SKM-1 (cell line): ENCODE measurements around the gene NINL.

ENCODE experiments used
- DNase-seq: peaks from one replicate; lab custom pipeline; 2025; ENCODE audit not compliant: unreplicated experiment; lab: John Stamatoyannopoulos, UW

The NINL gene

DNA sequence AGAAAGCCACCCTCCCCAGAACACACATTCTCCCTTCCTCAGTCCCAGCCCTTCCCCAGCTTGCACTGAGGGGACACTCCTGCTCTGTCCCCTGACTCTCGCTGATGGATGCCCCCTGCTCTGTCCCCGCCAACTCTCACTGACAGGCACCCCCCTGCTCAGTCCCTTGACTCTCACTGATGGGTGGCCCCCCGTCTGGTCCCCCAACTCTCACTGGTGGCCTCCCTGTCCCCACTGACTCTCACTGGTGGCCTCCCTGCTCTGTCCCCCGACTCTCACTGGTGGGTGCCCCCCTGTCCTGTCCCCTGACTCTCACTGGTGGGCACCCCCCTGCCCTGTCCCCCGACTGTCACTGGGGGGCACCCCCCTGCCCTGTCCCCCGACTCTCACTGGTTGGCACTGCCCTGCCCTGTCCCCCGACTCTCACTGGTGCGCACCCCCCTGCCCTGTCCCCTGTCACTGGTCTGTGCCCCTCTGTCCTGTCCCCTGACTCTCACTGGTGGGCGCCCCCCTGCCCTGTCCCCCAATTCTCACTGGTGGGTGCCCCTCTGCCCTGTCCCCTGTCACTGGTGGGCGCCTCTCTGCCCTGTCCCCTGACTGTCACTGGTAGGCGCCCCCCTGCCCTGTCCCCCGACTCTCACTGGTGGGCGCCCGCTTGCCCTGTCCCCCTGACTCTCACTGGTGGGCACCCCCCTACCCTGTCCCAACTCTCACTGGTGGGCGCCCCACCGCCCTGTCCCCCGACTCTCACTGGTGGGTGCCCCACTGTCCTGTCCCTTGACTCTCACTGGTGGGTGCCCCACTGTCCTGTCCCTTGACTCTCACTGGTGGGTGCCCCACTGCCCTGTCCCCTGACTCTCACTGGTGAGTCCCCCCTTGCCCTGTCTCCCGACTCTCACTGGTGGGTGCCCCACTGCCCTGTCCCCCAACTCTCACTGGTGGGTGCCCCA is 116.9 kb downstream of the NINL start:
- no peak for DNase-seq

DNA sequence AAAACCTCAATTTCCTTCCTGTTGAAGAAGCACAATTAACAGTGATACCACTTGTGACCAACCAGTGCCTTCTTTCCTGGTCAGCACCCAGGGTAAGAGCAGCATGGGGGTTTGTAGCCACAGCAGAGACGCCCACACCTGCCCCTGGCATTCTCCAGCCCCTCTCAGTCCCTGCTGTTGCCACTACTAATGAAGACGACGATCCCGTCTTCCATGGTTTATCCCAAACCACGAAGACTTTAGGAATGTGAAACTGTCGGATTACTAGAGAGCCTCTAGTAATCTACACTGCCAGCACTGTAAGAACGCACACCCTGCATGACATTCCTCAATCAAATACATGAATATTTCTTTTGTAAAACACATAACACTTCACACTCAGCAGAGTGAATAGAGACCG is 117.9 kb downstream of the NINL start:
- DNase-seq = no peak

DNA sequence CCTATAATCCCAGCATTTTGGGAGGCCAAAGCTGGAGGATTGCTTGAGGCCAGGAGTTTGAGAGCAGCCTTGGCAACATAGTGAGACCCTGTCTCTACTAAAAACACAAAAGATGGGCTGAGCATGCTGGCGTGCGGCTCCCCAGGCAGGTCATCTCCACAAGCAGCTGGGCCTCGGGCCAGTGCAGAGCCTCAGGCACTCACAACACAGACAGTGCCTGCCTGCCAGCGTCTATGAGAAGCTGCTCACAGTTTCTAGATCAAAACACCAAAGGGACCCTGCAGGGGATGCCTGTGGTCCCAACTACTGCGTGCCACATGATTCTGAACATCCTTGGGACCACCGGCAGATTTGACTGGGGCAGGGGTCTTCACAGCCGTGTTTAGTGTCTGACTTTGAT is 118.5 kb downstream of the NINL start:
- no peak for DNase-seq

DNA sequence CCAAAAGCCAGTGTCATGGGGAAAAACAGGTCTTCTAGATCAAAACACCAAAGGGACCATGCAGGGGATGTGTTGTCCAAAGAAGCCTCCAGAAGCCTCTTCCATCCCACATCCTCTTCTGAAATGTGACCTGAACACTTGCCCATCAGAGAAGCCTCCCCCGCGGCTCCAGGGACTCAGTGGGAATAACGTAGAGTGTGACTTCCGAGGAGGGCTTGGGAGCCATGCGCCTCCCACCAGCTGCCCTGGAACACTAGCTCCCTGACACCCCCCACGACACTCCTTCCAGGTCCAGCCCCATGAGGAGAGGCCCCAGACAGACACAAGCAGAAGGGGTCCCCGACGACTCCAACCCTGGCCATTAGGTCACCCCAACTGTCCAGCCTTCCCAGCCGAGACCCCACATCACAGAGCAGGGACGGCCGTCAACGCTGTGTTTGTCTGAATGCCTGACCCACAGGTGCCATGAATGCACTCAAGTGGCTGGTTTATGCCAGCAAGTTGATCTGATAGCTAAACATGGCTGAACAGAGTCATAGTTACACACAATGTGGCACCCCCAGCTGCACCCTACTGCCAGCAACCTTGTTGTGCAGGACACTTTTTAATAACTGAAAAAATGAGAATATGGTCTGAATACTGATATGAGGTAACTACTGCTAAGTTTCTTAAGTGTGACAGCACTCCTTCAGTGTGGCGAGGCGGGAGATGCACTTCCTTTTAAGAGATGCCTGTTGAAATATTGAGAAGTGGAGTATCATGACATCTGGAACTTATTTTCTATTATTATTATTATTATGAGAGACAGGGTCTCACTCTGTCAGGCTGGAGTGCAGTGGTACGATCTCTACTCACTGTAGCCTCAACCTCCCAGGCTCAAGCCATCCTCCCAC is 119.8 kb downstream of the NINL start:
- DNase-seq = no peak

DNA sequence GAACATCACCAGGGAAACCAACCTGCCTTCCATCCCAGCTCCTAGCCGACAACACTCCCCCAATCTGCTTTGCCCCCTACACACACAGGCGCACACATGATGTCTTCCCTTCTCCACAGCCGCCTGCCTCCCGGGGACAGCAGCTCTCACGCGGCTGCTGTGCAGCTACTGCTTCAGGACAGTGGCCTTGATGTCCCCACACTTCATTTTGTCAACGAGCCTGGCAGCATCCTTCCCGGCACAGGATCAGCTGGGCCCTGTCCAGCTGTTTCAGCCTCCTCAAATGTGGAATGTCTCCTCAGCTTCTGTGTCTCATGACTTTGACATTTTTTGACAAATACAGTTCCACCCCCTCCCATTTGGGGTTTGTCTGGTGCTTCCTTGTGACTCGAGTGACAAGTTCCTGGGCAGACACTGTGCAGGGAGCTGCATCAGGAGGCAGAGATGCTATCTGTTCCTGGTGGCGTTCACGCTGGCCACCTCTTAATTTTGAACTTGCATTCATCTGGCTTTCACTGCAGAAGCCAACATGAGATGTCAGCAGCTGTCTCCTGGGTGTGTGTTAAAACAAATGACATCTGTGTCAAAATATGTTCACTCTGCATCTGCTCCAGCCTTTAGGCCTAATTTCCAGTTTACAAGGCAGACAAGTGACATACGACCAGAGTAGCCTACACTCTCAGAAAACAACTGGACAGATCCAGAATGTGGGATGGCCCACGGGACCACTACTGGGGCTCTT is 120.7 kb downstream of the NINL start:
- DNase-seq = no peak

DNA sequence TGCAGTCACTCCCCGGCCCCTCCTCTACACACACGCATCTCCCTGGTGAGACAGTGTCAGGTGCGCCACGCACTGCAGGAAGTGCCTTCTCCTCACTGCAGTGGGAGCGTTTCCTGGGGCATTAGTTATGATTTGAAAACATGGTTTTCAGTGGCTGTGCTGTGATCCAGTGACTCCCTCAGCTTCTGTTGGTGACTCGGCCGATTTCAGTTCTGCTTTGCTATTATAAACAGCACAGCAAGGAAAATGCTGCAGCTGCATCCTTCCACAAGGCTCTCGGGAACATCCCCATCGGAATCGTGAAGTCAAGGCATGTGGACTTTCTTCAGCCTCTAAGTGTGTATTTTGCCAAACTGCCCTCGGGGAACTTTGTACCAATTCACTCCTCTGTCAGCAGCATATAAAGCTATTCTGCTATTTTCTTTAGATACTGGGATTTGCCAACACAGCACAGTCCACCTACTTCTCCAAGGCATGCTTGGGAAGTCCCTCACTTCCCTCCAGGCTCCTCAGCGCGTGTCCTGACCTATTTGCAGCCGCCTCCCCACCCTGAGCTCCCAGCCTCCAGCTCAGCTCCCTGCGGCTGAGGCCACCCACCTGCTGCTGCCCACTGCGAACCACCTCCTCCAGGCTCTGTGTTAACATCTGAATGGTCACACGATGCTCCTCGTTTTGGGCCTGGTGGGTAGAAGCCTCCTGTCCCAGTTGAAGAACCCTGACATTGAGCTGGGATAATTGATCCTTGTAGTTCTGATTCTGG is 123.4 kb downstream of the NINL start:
- DNase-seq = no peak

DNA sequence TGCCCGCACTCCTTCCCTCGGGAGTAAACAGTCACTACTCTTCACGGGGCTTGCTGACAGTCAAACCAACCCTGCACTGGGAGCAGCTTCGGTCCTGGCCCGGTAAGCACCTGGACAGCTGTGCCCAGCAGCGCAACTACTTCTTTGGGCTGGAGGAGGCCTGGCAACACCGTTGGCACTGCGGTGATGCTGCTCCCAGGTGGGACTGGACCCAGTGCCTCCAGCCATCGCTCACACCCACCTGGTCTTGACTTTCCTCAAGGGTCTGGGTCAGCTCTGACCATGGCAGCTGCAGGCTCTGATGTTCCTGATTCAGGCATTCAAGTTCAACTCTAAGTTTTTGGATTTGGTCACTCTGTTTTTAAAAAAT is 124.1 kb downstream of the NINL start:
- no peak for DNase-seq

DNA sequence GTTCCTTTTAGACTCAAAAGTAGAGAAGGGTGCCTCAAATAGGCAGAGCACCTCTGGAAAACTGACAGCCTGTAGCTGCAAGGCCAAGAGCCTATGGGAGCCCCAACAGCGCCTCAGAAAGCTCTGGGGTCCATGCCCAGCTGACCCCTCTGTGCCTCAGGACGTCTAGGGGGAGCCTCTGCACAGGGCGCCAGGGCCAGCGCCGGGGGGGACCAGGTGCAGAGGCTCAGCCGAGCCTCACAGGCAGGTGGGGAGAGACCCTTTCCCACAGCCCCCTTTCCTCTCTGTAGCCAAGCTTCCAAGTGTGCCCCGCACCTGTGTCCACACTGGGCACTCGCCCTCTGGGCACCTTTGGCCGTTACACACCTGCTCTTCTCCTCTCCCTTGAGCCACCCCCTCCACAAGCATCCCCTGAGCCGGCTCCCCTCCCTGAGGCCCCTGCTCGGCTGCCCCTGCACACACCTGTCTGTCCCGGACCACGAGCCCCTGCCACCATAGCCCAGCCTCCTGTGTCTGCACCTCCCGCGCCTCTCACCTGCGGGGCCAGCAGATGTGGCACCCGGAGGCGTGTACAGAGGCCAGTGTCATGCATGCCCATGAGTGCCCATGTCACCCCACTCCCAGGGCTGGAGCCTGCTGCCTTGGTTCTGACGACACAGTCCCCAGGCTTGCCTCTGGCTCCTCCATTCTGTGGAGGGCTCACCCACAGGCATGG is 124.6 kb downstream of the NINL start:
- no peak for DNase-seq

DNA sequence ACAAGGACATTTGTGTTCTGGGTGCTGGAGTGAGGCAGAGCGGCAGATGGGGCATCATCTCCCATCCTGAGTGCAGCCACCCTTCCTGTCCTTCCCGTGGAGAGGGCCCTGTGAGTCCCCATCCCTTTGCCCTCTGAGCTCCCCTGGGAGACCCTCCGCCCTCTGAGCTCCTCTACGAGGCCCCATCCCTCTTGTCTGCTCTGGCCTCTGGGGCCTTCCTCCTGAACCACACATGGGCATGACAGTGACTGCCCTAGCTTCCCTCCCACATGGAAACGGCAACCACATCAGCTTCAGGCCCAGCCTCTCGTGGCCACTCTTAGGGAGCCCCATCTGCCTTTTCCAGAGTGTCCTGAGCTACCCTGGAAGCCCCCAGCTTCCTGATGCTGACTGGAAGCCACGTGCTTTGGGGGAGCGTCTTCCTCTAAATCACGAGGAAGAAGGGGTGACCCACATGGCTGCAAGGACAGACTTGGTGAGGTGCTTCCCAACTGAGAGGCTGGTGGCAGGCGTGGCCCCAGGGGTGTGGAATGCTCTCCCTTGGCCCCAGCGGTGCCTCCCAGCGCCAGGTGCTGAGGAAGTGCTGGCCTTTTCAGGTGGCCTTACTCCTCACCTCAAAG is 125.3 kb downstream of the NINL start:
- no peak for DNase-seq

DNA sequence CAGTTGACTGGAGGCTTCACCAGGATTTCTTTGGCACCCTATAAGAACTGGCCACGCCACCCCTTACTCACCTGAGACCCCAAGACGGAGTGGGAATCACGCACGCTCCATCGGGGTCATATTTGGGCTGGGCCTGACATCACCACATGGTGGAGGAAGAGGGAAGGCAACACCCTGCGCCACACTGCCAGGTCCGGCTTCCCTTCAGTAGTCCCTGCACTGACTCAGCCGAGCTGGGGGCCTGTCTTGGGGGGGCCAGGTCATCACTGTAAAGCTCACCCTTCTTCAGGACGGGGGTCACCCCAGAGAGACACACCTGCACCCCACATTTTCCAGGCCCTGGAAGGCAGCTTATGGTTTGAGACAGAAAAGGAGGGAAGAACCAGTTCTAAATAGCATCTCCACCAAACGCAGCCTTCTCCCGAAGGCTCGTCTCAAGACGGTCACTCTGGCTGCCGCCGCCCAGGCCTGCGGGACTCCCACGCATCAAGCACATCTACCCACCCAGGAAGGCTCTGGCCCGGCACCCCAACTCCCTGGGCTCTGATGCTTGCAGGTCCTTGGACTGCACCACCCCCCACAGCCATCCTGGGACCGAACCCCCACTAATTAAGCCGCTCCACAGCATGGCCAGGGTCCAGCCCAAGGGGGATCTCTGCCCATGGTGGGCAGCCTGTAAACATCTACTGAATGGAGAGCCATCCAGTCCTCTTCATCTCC is 126.1 kb downstream of the NINL start:
- no peak for DNase-seq

DNA sequence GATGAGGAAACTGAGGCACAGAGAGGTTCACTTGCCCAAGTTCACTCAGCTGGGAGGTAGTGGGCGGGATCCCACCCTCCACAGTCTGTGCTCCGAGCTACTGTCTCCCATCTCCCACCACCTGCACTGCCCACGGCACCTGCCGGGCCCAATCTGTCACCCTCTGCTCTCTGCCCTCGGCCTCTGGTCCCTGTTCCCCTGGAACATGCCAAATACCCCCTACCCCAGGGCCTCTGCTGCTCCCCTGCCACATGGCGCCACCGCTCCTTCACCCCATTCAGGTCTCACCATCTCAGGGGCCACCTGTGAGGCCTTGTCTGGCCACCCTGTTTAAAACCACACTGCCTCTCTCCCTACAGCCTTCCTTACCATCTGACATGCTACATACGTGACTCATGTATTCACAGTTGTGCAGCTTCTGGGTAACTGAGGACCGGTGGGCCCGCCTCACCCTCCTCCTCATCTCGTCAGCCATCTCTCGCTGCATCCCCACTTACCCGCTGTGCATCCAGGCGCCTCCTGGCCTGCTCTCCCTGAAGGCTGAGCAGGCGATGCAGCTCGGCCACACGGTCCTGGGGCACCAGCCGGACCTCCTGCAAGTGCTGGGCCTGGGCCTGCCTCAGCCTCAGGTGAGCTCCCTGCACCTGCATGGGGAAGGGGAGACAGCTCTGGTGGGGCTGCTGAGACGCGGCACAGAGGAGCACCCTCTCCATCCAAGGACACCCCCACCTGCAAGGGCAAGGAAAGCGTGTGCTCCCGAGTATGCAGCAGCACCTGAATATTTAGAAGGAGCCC is 127.2 kb downstream of the NINL start:
- DNase-seq = no peak

DNA sequence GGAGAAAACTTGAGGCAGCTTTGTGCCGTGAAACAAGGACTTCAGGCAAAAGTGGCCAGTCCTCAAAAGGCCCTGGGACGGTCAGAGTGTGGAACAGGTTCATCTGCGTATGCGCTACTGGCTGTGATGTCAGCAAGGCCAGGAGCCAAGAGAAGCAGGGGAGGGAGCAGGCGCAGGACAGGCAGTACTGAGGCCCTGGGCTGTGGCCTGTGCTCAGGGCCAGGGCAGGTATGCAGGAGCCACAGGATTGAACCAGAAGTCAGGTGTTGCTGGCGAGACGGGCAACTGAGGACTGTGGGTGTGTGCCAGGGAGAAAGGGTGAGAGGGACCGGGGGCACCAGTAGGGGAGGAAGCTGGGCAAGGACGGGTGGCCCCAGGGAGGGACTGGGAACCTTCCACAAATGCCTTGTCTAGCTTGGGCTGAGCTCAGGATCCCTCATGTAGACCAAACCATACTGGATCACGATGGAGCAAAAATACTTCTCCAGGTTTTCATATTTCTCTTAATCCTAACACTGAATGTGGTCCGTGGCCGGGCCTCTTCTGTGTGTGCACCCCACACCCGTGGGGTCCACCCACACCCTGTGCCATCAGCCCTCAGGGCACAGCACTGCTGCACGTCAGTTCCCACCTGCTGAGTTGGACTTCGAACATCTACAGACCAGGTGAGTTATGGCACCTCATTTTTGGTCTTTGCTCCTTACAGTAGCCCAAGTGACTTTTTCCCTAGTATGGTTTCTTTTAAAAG is 131.0 kb downstream of the NINL start:
- DNase-seq = no peak

DNA sequence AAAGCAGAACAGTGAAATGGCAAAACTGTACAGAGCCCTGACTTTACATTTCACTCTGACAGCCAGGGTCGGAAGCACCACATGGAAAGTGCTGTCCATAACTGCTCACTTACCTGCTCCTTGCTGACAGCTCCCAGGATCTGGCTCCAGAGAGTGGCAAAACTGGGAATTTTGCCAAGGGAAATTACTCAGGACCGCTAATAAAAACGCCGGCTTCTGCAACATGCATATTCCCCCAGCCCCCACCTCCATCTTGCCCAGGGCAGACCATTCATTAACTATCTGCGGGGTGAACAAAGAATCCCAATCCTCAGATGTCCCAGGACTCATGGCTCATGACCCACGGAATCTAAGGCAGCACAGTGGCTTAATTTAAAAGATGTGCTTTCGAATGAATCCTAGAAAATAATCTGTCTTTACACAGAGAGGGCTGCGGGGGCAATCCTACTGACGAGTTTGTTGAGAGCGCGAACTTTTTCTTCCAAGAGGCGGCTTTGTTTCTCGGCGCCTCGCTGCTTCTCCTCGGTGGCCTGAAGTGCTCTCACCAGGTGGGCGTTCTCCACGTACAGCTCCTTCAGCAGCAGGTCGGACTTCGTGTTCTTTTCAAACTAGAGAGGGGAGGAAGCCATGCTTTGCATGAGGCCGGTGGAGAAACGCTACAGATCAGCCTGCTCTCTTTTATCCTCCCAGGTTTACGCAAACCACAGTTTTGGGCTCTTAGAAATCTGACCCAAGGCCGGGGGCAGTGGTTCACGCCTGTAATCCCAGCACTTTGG is 132.1 kb downstream of the NINL start:
- no peak for DNase-seq

DNA sequence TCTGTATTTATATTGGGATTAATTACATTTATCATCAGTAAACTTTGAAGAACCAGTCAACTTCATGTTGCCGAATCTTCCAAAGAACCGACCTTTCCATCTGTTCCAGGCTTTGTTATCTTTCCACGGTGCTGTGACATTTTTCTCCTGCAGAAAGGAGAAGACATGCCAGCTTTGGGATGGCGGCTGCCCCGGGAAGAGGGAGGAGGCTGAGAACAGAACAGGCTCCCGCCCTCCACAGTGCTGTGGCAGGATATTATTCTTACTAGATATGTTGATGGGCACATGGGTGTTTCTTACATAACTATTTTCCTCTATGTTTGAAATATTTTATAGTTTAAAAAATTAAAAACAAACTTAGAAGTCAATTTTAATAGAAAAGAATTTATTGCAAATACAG is 133.0 kb downstream of the NINL start:
- DNase-seq = no peak

DNA sequence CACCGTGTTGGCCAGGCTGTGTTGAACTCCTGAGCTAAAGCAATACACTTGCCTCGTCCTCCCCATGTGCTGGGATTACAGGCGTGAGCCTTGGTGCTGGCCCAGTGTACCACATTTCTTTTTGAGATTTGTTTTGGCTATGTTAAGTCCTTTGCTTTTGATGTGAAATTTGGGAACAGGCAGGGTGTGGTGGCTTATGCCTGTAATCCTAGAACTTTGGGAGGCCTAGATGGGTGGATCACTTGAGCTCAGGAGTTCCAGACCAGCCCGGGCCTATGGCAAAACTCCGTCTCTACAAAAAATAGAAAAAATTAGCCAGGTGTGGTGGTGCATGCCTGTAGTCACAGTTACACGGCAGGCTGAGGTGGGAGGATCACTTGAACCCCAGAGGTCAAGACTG is 137.7 kb downstream of the NINL start:
- no peak for DNase-seq

DNA sequence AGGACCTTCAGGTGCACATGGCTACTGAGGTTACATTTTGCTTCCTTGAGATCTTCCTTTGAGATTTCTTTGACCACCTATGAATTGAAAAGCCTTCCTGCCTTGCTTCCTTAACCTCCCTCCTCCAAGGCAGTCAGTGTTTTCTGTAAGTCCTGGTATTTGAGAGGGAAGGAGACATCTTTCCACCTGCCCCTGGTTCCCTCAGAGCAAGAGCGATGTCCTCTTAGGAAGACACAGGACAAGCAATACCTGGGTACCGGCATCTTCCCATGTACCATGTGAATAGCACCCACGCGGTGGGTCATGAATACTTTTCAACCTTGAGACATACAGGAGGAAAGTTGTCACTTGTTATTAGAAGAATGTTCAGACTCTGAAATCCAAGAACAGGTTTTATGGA is 140.8 kb downstream of the NINL start:
- DNase-seq = no peak

DNA sequence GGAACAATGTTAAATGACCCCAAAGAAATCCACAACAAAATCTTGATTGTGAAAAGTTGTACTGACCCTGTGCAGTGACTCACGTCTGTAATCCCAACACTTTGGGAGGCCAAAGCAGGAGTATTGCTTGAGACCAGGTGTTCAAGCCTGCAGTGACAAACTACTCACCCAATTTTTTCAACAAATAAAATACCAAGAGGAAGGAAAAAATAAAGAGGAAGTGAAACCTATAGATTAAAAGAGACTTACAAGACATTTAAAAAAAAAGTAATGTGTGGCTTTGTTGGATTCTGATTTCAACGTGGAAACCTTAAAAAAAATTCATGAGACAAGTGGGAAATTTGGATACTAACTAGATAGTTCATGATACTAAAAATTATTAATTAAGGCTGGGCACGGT is 146.0 kb downstream of the NINL start:
- no peak for DNase-seq
